HG02610 (cell line): ENCODE measurements around the gene DCAF5.

Experiments used
- ATAC-seq: cut with Tn5 transposase; IDR thresholded peaks from one replicate; pipeline ENCODE4 v1.9.1; 2021; ENCODE audit warnings: mild to moderate bottlenecking, moderate library complexity; ENCODE audit not compliant: unreplicated experiment

The DCAF5 gene

DNA sequence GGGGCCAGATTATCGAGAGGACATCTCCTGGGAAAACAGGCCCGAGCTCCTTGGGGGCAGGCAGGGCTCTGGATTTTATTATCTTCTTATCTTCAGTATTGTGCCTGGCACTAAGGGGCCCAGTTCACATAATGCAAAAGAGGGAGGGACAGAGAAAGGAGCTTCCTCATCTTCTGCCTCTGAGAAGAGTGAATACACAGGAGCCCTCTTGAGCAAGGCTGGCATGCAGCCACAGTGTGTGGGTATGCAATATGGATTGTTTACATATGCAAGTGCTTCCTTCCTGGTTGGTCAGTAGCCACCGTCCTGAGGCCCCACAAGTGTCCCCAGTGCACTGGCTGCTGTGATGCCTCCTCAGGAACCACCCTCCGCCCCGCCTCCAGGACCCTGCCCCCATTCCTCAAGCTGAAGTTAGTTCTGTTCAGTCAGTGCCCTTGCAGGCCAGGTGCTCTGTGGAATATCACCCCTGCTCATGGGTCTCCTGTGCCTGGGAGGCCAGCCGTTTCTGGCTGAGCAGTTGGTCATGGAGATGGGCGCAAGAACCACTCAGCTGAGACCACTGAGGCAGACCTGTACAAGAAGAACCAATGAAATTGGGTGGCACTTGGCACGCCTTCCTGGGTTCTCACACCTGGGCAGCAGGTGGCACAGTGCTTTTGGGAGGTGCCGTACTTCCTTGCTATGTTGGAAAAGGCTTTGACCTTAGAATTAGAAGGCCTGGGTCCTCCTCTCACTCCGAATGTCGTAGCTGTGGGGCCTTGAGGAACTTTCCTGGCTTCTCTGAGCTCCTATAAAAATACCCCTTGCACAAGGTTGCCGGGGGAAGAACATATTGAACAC is 138.8 kb downstream of the DCAF5 start:
- ATAC-seq, result no peak

DNA sequence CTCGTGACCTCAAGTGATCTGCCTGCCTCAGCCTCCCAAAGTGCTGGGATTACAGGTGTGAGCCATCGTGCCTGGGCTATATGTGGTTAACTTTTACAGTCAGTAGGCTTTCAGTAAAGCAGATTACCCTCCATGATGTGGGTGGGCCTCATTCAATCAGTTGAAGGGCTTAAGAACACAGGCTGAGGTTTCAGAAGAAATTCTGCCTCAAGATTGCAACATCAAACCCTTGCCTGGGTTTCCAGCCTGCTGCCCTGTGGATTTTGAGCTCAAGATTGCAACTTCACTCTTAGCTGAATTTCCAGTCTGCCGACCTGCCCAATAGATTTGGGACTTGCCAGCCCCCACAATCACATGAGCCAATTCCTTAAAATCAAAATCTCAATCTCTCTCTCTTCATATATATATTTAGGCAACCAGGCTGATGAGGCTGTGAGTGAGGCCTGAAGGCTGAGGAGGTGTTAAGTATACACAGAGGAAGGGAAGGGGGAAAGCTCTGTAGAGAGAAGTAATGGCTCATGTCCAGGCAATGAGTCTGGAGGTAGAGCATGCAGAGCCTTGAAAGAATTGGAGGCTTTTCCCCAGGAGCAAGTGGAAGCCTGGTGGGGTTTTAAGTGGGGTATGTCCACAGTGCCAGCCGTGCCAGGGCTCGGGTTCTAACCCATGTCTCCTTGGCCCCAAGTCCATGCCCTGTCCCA is 140.5 kb downstream of the DCAF5 start:
- ATAC-seq, result no peak

DNA sequence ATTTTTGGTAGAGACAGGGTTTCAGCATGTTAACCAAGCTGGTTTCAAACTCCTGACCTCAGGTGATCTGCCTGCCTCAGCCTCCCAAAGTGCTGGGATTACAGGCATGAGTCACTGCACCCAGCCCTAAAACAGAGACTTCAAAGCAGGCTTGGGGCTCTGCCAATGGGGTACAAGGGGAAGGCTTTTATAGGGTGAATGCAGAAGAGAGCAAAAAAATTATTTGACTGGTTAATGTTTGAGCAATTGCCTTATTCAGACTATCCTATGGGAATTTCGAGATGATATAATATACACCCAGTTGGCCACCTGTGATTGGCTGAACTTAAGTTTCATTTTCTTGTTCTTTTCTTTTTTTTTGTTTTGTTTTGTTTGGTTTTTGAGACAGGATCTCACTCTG is 142.3 kb downstream of the DCAF5 start:
- no peak for ATAC-seq

DNA sequence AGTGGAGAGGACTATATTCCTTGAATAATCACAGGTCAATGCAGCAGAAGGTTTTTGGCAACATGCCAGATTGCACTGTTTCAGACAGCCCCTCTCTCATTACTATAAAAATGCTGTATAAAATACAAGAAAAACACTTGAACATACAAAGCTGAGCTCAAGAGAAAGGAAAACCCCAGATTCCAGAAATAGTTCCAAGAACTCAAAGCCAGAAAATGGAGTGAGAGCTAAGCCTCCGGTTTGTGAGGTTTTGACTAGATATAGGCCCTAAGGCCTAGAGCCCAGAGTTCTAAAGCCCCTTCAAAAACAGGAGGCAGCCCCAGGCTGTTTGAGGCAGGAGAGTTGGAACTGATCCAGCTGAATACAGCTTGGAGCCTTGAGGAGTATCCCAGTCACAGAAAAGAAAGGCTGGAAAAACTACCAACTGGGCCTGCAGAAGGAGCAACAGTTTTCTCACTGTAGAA is 144.5 kb downstream of the DCAF5 start:
- no peak for ATAC-seq

- ATAC-seq, result no peak
Measured at GRCh38 chr14:69006346-69006745, 146.6 kb downstream of the DCAF5 start.

DNA sequence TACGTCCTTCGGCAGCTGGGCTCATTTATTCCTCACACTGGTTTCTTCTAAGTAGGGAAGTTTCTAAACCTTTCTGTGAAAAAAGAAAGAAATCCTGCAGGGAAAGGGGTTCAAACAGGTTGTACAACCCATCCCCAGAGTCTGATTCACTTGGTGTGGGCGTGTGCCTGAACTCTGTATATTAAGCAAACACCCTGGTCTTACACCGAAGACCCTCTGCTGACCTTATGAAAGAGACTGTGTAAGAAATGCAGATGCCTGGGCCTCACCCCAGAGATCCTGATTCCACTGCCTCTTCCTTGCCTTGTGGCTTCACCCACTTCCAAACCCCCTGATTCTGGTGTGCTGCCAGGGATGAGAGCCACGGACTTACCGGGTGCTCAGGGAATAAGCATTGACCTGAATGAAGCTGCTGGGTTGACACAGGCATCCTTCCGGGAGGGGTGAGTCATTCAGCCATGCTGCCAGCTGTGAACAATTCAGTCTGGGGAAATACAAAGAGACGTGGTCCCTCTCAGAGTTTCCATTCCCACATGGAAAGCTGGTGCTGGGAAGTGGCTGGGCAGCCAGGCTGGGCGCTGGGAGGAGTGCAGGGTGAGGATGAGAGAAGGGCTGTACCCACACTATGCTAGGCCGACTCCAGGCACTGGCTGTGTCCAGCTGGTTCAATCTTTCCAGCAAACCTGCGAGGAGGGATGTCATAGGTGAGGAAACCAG is 147.3 kb downstream of the DCAF5 start:
- ATAC-seq, result no peak

GRCh38 chr14:69004731-69005431 is 148.0 kb downstream of the DCAF5 start:
- ATAC-seq, result no peak

DNA sequence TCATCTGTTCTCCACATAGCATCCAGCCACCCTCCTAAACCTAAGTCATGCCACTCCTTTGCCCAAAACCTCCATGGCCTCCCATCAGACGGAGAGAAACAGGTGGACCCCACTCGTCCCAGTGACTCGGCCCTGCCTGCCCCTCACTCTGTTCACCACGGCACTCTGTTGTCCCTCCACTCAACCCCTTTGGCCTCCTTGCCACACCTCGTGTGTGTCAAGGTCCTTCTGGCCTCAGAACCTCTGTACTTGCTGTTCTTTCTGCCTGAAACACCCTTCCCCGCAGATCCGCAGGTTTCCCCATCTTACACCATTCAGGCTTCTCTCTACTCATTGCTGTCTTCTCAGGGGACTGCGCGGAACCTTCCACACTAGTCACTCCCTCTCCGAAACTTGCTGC is 149.3 kb downstream of the DCAF5 start:
- no peak for ATAC-seq

GRCh38 chr14:69002069-69002468 is 150.8 kb downstream of the DCAF5 start:
- ATAC-seq, result no peak

GRCh38 chr14:69001375-69001774 is 151.5 kb downstream of the DCAF5 start:
- no peak for ATAC-seq
